Measurements from ENCODE around the gene ZNF790.
A peak's percentile ranks its signal among the peaks of the same experiment; 100 is the strongest.

Gene ZNF790

GRCh38 chr19:36775768-36776167 lies 62.4 kb downstream of the ZNF790 start:
- ATAC-seq, result no peak
- no peak for TF ChIP-seq TSHZ2 (CRISPR knock-in tag; IDR thresholded peaks at IDR 0.05)
- TF ChIP-seq TOX (CRISPR knock-in tag; IDR thresholded peaks at IDR 0.05; ENCODE audit: borderline replicate concordance), result no peak
- TF ChIP-seq ISL1 (CRISPR knock-in tag; IDR thresholded peaks at IDR 0.05), result no peak
- no peak for TF ChIP-seq BACH2 (CRISPR knock-in tag; IDR thresholded peaks at IDR 0.05; ENCODE audit: borderline replicate concordance)
- TF ChIP-seq OSR1 (CRISPR knock-in tag; IDR thresholded peaks at IDR 0.05), result no peak
- no peak for TF ChIP-seq ESRRG (CRISPR knock-in tag; IDR thresholded peaks at IDR 0.05)
- TF ChIP-seq POU6F1 (CRISPR knock-in tag; IDR thresholded peaks at IDR 0.05; ENCODE audit: borderline replicate concordance, low read depth), result no peak
- no peak for TF ChIP-seq PPARA (CRISPR knock-in tag; IDR thresholded peaks at IDR 0.05; ENCODE audit: borderline replicate concordance)
- TF ChIP-seq GLIS3 (CRISPR knock-in tag; IDR thresholded peaks at IDR 0.05), result no peak
- TF ChIP-seq CSDC2 (CRISPR knock-in tag; IDR thresholded peaks at IDR 0.05), result no peak

- no peak for ATAC-seq
Measured at GRCh38 chr19:36773223-36773579, 65.0 kb downstream of the ZNF790 start.

GRCh38 chr19:36772311-36773222 lies 65.6 kb downstream of the ZNF790 start, which contains the start of gene ZNF850:
Gene ZNF850 (minus strand): TSS chr19:36772807. CDS start chr19:36762606, 10,201 bp downstream.
- ATAC-seq, result peak; percentile 97
- TF ChIP-seq TSHZ2 (CRISPR knock-in tag; IDR thresholded peaks at IDR 0.05), result peak; percentile 60; the same call in 1 of the 2 replicates
- no peak for TF ChIP-seq CREB5 (CRISPR knock-in tag; IDR thresholded peaks at IDR 0.05; ENCODE audit: low read depth)
- TF ChIP-seq TOX (CRISPR knock-in tag; IDR thresholded peaks at IDR 0.05; ENCODE audit: borderline replicate concordance), result no peak

More at GRCh38 chr19:36773223-36773579, 65.0 kb downstream of the ZNF790 start:
- TF ChIP-seq TCF4 (CRISPR knock-in tag; IDR thresholded peaks at IDR 0.05; ENCODE audit: borderline replicate concordance), result no peak
- TF ChIP-seq ZFP3 (CRISPR knock-in tag; IDR thresholded peaks at IDR 0.05), result no peak
- TF ChIP-seq SNAI2 (CRISPR knock-in tag; IDR thresholded peaks at IDR 0.05), result no peak
- no peak for TF ChIP-seq ZC3H10 (CRISPR knock-in tag; IDR thresholded peaks at IDR 0.05)
- TF ChIP-seq ZNF8 (CRISPR knock-in tag; IDR thresholded peaks at IDR 0.05), result no peak
- no peak for TF ChIP-seq CSDC2 (CRISPR knock-in tag; IDR thresholded peaks at IDR 0.05)
- no peak for TF ChIP-seq CSRNP3 (CRISPR knock-in tag; IDR thresholded peaks at IDR 0.05)
- TF ChIP-seq ZFP30 (CRISPR knock-in tag; IDR thresholded peaks at IDR 0.05), result no peak
- no peak for TF ChIP-seq TSHZ2 (CRISPR knock-in tag; IDR thresholded peaks at IDR 0.05)
- TF ChIP-seq ISL1 (CRISPR knock-in tag; IDR thresholded peaks at IDR 0.05), result no peak
- no peak for TF ChIP-seq TOX (CRISPR knock-in tag; IDR thresholded peaks at IDR 0.05; ENCODE audit: borderline replicate concordance)

Measured in SK-N-SH treated with all-trans-retinoic acid at 6 μM for 48 hours (cell line).